Measurements from ENCODE around the gene ACTR1B.
"Not testable (repeated sequence)": the region's sequence is repeated elsewhere in the genome, so short reads cannot be mapped to it uniquely, and the experiment has no call there.

ACTR1B gene

GRCh38 chr2:97675430-97676113 is 11.7 kb upstream of the ACTR1B start:
- Histone ChIP-seq H3K4me2 (ENCODE audit: low read depth, low read length, poor library complexity, severe bottlenecking) (no peak overlapping the region), H3K4me1 (ENCODE audit: insufficient read depth, low read length, poor library complexity, severe bottlenecking) (no peaks in the 10 kb centered on the region), H4K20me1 (ENCODE audit: insufficient read depth, low read length, poor library complexity, severe bottlenecking) (no peaks in the 10 kb centered on the region), H3K9me3 (ENCODE audit: insufficient read depth, low read depth, low read length) (no peaks in the 10 kb centered on the region), H3F3A (ENCODE audit: low read depth) (no peaks in the 10 kb centered on the region), H2AFZ (ENCODE audit: low read length) (no peak overlapping the region), H3K9me2 (replicated peaks; ENCODE audit: low read depth, low read length) (no peaks in the 10 kb centered on the region), H3K27me3 (ENCODE audit: insufficient read depth, low read length, poor library complexity, severe bottlenecking) (no peaks in the 10 kb centered on the region), H3K9ac (ENCODE audit: low read depth, low read length, poor library complexity, severe bottlenecking) (no peak overlapping the region), H3K79me2 (ENCODE audit: insufficient read depth, low read length) (no peaks in the 10 kb centered on the region), H3K4me3 (ENCODE audit: low read length, poor library complexity, severe bottlenecking) (no peak overlapping the region), H3K36me3 (ENCODE audit: insufficient read depth, low read length) (no peaks in the 10 kb centered on the region)
- TF ChIP-seq EZH2phosphoT487 (IDR thresholded peaks at IDR 0.05; ENCODE audit: borderline replicate concordance) (no peak), CTCF (conservative IDR thresholded peaks at IDR 0.05; ENCODE audit: low read length) (no peak)

GRCh38 chr2:97673915-97674283 is 10.1 kb upstream of the ACTR1B start:
- H3K9me3 ChIP-seq (ENCODE audit: insufficient read depth, low read depth, low read length): no peaks in the 10 kb centered on the region
- no peaks in the 10 kb centered on the region for H3F3A ChIP-seq (ENCODE audit: low read depth)
- H3K36me3 ChIP-seq (ENCODE audit: insufficient read depth, low read length): no peaks in the 10 kb centered on the region
- no peak overlapping the region for H3K9ac ChIP-seq (ENCODE audit: low read depth, low read length, poor library complexity, severe bottlenecking)
- H2AFZ ChIP-seq (ENCODE audit: low read length): no peak overlapping the region
- no peaks in the 10 kb centered on the region for H3K4me1 ChIP-seq (ENCODE audit: insufficient read depth, low read length, poor library complexity, severe bottlenecking)
- TF ChIP-seq EZH2phosphoT487 (IDR thresholded peaks at IDR 0.05; ENCODE audit: borderline replicate concordance): no peak
- H3K4me3 ChIP-seq (ENCODE audit: low read length, poor library complexity, severe bottlenecking): no peak overlapping the region
- H3K27me3 ChIP-seq (ENCODE audit: insufficient read depth, low read length, poor library complexity, severe bottlenecking): no peaks in the 10 kb centered on the region
- H3K79me2 ChIP-seq (ENCODE audit: insufficient read depth, low read length): no peaks in the 10 kb centered on the region
- H3K4me2 ChIP-seq (ENCODE audit: low read depth, low read length, poor library complexity, severe bottlenecking): no peak overlapping the region
- H4K20me1 ChIP-seq (ENCODE audit: insufficient read depth, low read length, poor library complexity, severe bottlenecking): no peaks in the 10 kb centered on the region
- no peaks in the 10 kb centered on the region for H3K9me2 ChIP-seq (replicated peaks; ENCODE audit: low read depth, low read length)

DNA sequence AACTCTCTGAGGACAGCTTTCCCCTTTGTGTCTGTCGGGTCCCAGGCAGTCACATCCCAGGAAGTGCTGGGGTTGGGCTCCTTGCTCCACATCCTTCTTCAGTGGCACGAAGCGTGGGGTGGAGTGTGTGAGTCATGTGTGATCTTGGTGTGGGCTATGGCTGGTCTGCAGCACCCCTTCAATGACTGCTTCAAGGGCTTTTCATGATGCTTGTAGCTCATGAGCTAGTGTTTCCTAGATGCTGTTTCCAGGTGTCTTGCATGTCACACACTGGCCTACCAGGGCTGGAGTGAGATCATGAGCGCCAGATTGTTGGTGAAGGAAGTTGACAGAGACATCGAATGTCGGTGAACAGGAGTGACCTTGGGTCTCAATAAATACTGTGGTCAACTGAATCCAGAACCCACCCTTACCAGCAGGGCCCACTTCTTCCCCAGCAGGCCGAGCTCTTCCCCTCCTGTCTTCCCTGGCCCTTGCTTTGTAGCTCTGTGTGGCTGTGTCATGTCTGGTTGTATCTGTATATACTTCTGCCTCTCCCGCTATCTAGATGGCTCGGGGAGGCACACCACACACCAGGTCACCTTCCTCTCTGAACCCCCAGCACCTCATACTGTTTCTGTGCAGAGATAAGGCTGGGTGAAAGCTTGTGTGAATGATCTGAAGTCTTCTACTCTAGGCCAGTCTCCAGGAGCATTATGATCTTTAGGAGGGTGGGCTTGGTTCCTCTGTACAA is 9.5 kb upstream of the ACTR1B start:
- H3K9me3 ChIP-seq (ENCODE audit: insufficient read depth, low read depth, low read length): no peaks in the 10 kb centered on the region
- no peaks in the 10 kb centered on the region for H3K27me3 ChIP-seq (ENCODE audit: insufficient read depth, low read length, poor library complexity, severe bottlenecking)
- H4K20me1 ChIP-seq (ENCODE audit: insufficient read depth, low read length, poor library complexity, severe bottlenecking): no peaks in the 10 kb centered on the region
- H3K4me3 ChIP-seq (ENCODE audit: low read length, poor library complexity, severe bottlenecking): no peak overlapping the region
- H3K4me2 ChIP-seq (ENCODE audit: low read depth, low read length, poor library complexity, severe bottlenecking): no peak overlapping the region
- H3K9me2 ChIP-seq (replicated peaks; ENCODE audit: low read depth, low read length): no peaks in the 10 kb centered on the region
- H3K9ac ChIP-seq (ENCODE audit: low read depth, low read length, poor library complexity, severe bottlenecking): no peak overlapping the region
- TF ChIP-seq EZH2phosphoT487 (IDR thresholded peaks at IDR 0.05; ENCODE audit: borderline replicate concordance) (no peak), CTCF (conservative IDR thresholded peaks at IDR 0.05; ENCODE audit: low read length) (no peak)
- no peak overlapping the region for H2AFZ ChIP-seq (ENCODE audit: low read length)
- no peaks in the 10 kb centered on the region for H3F3A ChIP-seq (ENCODE audit: low read depth)
- H3K36me3 ChIP-seq (ENCODE audit: insufficient read depth, low read length): no peaks in the 10 kb centered on the region
- no peaks in the 10 kb centered on the region for H3K4me1 ChIP-seq (ENCODE audit: insufficient read depth, low read length, poor library complexity, severe bottlenecking)
- H3K79me2 ChIP-seq (ENCODE audit: insufficient read depth, low read length): no peaks in the 10 kb centered on the region

GRCh38 chr2:97672606-97673140 is 8.8 kb upstream of the ACTR1B start:
- H3K9ac ChIP-seq (ENCODE audit: low read depth, low read length, poor library complexity, severe bottlenecking); H3F3A ChIP-seq (ENCODE audit: low read depth); H4K20me1 ChIP-seq (ENCODE audit: insufficient read depth, low read length, poor library complexity, severe bottlenecking); H3K27me3 ChIP-seq (ENCODE audit: insufficient read depth, low read length, poor library complexity, severe bottlenecking); H3K9me3 ChIP-seq (ENCODE audit: insufficient read depth, low read depth, low read length); H3K9me2 ChIP-seq (replicated peaks; ENCODE audit: low read depth, low read length); H3K36me3 ChIP-seq (ENCODE audit: insufficient read depth, low read length); H3K4me2 ChIP-seq (ENCODE audit: low read depth, low read length, poor library complexity, severe bottlenecking); H3K79me2 ChIP-seq (ENCODE audit: insufficient read depth, low read length); H3K4me1 ChIP-seq (ENCODE audit: insufficient read depth, low read length, poor library complexity, severe bottlenecking); H2AFZ ChIP-seq (ENCODE audit: low read length); H3K4me3 ChIP-seq (ENCODE audit: low read length, poor library complexity, severe bottlenecking): not testable (repeated sequence)

Measured in Loucy (cell line).